Upper lobe of left lung (tissue), 4 donors: ENCODE results near the gene REELD1.

Experiments used
- EP300 ChIP-seq, 4 donors: sonication (generic); formaldehyde crosslinking; IDR thresholded peaks; one replicate each; pipeline ENCODE4 v1.5.1; 2017; ENCODE audit warnings: antibody characterized with exemption in 4 of 4, control low read depth in 2 of 4
- POLR2A ChIP-seq, 4 donors: fragments of 450-650 bp; IDR thresholded peaks; one replicate each; pipeline ENCODE4 v1.5.1; 2016 to 2017; ENCODE audit warnings: antibody characterized with exemption in 4 of 4, mild to moderate bottlenecking in 2 of 4
- POLR2AphosphoS5 ChIP-seq, 2 donors: sonication (generic); formaldehyde crosslinking; IDR thresholded peaks; one replicate each; pipeline ENCODE4 v1.5.1; 2017; ENCODE audit warnings: antibody characterized with exemption in 2 of 2
- TF ChIP-seq, protein P1 (sequence below), 6 experiments: fragments of 450-650 bp in 4 of 6; fragments of 200-600 bp in 2 of 6; sonication (generic) in 2 of 6; IDR thresholded peaks; one replicate each; pipeline ENCODE4 v1.5.1; 2016 to 2019; ENCODE audit warnings: antibody characterized with exemption in 6 of 6

DNA sequence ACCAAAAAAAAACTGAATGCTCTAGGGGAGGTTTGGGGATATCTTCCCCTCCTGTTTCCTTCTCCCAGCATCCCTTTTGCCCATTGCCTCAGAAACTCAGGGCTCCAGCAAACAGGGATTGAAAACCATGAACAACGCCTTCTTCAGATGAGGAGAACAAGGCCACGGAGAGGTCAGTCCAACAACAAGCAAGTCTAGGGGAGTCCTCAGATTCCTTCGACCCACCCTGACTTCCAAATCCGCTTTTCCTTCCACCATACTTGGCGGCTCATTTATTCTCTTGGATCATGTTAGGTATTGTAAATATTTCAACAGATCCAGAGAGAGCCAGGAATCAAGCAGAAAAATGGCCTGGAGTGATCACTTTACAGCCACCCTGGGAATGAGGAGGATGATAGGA is 21.9 kb downstream of the REELD1 start:
- TF ChIP-seq POLR2A (IDR thresholded peaks at IDR 0.05) (no peak), POLR2AphosphoS5 (IDR thresholded peaks at IDR 0.05) (no peak), EP300 (IDR thresholded peaks at IDR 0.05) (no peak)
- TF ChIP-seq, protein P1, sequence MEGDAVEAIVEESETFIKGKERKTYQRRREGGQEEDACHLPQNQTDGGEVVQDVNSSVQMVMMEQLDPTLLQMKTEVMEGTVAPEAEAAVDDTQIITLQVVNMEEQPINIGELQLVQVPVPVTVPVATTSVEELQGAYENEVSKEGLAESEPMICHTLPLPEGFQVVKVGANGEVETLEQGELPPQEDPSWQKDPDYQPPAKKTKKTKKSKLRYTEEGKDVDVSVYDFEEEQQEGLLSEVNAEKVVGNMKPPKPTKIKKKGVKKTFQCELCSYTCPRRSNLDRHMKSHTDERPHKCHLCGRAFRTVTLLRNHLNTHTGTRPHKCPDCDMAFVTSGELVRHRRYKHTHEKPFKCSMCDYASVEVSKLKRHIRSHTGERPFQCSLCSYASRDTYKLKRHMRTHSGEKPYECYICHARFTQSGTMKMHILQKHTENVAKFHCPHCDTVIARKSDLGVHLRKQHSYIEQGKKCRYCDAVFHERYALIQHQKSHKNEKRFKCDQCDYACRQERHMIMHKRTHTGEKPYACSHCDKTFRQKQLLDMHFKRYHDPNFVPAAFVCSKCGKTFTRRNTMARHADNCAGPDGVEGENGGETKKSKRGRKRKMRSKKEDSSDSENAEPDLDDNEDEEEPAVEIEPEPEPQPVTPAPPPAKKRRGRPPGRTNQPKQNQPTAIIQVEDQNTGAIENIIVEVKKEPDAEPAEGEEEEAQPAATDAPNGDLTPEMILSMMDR (IDR thresholded peaks at IDR 0.05), result no peak
